ENCODE measurements around the gene GPR82. TPM values are rescaled to one million over a fixed set of nuclear protein-coding genes. Genes with fewer than 3 reads are reported as not detected.

GPR82 gene
- total and polyA plus RNA-seq, 2 of the 8 experiments (the other 6 are each of a cell fraction or from before 2014, with no cell fraction given) = not detected

GRCh38 chrX:41688156-41688555 is 35.8 kb upstream of the GPR82 start:
- Histone ChIP-seq H4K5ac (ENCODE audit: insufficient read length, low read depth, low read length) (no peak overlapping the region), H2BK5ac (ENCODE audit: low read depth, low read length) (no peak overlapping the region), H3K4me2 (ENCODE audit: insufficient read depth in 1 of 2, low read depth in 2 of 2, low read length in 2 of 2) (no peak overlapping the region), H4K91ac (replicated peaks; ENCODE audit: insufficient read length, low read length) (no peak overlapping the region), H3K27me3 (replicated peaks in 1 of 4; ENCODE audit: control insufficient read depth in 3 of 4, extremely low read depth in 1 of 4, insufficient read depth in 3 of 4, low read length in 3 of 4) (no peaks in the 10 kb centered on the region), H3K18ac (ENCODE audit: extremely low read depth, low read length) (no peak overlapping the region), H2BK120ac (replicated peaks; ENCODE audit: low read depth, low read length) (no peak overlapping the region), H3K4me1 (replicated peaks in 1 of 4; ENCODE audit: control insufficient read depth in 3 of 4, insufficient read depth in 4 of 4, low read length in 3 of 4) (no peaks in the 10 kb centered on the region), H2BK15ac (ENCODE audit: low read length) (no peak overlapping the region), H3K27ac (ENCODE audit: low read depth, low read length) (no peak overlapping the region), H3K14ac (ENCODE audit: insufficient read length) (no peak overlapping the region), H3K56ac (replicated peaks; ENCODE audit: insufficient read length, low read depth, low read length) (no peak overlapping the region), H4K8ac (ENCODE audit: extremely low read depth, insufficient read depth, low read length) (no peak overlapping the region), H2AK5ac (ENCODE audit: low read depth, low read length) (no peak overlapping the region), H3K4me3 (ENCODE audit: extremely low read depth in 1 of 4, insufficient read depth in 2 of 4, low read depth in 3 of 4, low read length in 4 of 4) (no peak overlapping the region), H3K9ac (replicated peaks in 1 of 4; ENCODE audit: extremely low read depth in 1 of 4, low read depth in 3 of 4, low read length in 3 of 4) (no peak overlapping the region), H2AFZ (ENCODE audit: low read length) (no peak overlapping the region), H3K23ac (ENCODE audit: insufficient read length) (no peak overlapping the region), H3K36me3 (ENCODE audit: control insufficient read depth in 2 of 4, insufficient read depth in 4 of 4, low read length in 3 of 4) (no peaks in the 10 kb centered on the region), H3K9me3 (ENCODE audit: insufficient read depth in 2 of 2, low read depth in 1 of 2, low read length in 1 of 2) (no peaks in the 10 kb centered on the region), H3K79me2 (ENCODE audit: control insufficient read depth in 1 of 2, insufficient read depth in 2 of 2, low read length in 2 of 2) (no peaks in the 10 kb centered on the region), H2BK12ac (ENCODE audit: low read depth, low read length) (no peak overlapping the region), H3K23me2 (ENCODE audit: low read depth, low read length) (no peaks in the 10 kb centered on the region), H3K4ac (replicated peaks; ENCODE audit: insufficient read length, low read depth, low read length) (no peak overlapping the region), H3K79me1 (ENCODE audit: low read depth, low read length) (no peaks in the 10 kb centered on the region), H2BK20ac (ENCODE audit: low read length) (no peak overlapping the region), H4K20me1 (replicated peaks in 1 of 2; ENCODE audit: control insufficient read depth in 1 of 2, insufficient read depth in 2 of 2, low read length in 2 of 2) (no peaks in the 10 kb centered on the region)
- CTCF ChIA-PET (ENCODE audit: partially characterized antibody) = interaction anchor here (0.6 to 0.7 kb wide), 2 partner anchors 18 to 90 kb away, joined by 3 read pairs; no protein-coding TSS in a partner anchor
- 87% methylated on average over 2 of the region's 2 CpGs; no CpG with 5 or more reads in 1 of the 2 experiments for WGBS, 2 experiments (ENCODE audit: extremely low coverage in 1 of 2, insufficient coverage in 1 of 2, insufficient read length in 1 of 2, insufficient replicate concordance in 2 of 2, low coverage in 1 of 2, low lambda C conversion rate in 2 of 2, missing lambda C conversion rate in 1 of 2)
- DNase-seq (ENCODE audit: low read depth in 1 of 2, low spot score in 2 of 2) (no peak), FAIRE-seq (no peak)
- POLR2A ChIA-PET (ENCODE audit: partially characterized antibody) = interaction anchor here (0.7 kb wide), 1 partner anchor 29 kb away, joined by 3 read pairs; no protein-coding TSS in a partner anchor
- TF ChIP-seq ATF2 (IDR thresholded peaks at IDR 0.05; ENCODE audit: low read length) (no peak), BCL11A (IDR thresholded peaks at IDR 0.05; ENCODE audit: low read depth in 2 of 2, low read length in 2 of 2) (no peak), RXRA (IDR thresholded peaks at IDR 0.05; ENCODE audit: insufficient read depth, low read depth, low read length) (no peak), POLR2A (IDR thresholded peaks at IDR 0.05; ENCODE audit: control extremely low read depth in 1 of 2, low read depth in 2 of 2, low read length in 2 of 2) (no peak), EP300 (IDR thresholded peaks at IDR 0.05; ENCODE audit: borderline replicate concordance in 1 of 2, low read depth in 2 of 2, low read length in 2 of 2) (no peak), BACH1 (IDR thresholded peaks at IDR 0.05; ENCODE audit: low read length) (no peak), SRF (IDR thresholded peaks at IDR 0.05; ENCODE audit: low read depth, low read length) (no peak), E2F6 (IDR thresholded peaks at IDR 0.05) (no peak), FOSL1 (IDR thresholded peaks at IDR 0.05; ENCODE audit: insufficient read depth, low read depth, low read length) (no peak), CTBP2 (IDR thresholded peaks at IDR 0.05; ENCODE audit: borderline replicate concordance, insufficient read depth, insufficient read length, low read length) (no peak), POLR2AphosphoS5 (IDR thresholded peaks at IDR 0.05; ENCODE audit: low read depth, low read length) (no peak), CHD2 (IDR thresholded peaks at IDR 0.05; ENCODE audit: low read length) (no peak), CEBPB (IDR thresholded peaks at IDR 0.05; ENCODE audit: low read depth, low read length) (no peak)

Measured in H1 (cell line).